IPS-NIHi11 (cell line): Measurements from ENCODE around the gene COL21A1.
"Not testable (repeated sequence)": the region's sequence is repeated elsewhere in the genome, so short reads cannot be mapped to it uniquely, and the experiment has no call there.

Experiments
- DNase-seq: peaks from one replicate; pipeline ENCODE4 v3.0.0; 2012; ENCODE audit warnings: mixed read lengths, low spot score

COL21A1 gene

GRCh38 chr6:56246881-56247653 lies at the start of gene COL21A1:
Gene COL21A1, minus strand, starts transcription at chr6:56247580. Its CDS starts 64,962 bp downstream, at chr6:56182618.
- peak; percentile 86 for DNase-seq

GRCh38 chr6:56293781-56294180 lies 46.4 kb upstream of the COL21A1 start:
- DNase-seq: no peak

- peak; percentile 61 for DNase-seq
These were observed 45.3 kb upstream of the COL21A1 start for GRCh38 chr6:56292505-56293181.

GRCh38 chr6:56291302-56291917 lies 44.0 kb upstream of the COL21A1 start:
- no peak for DNase-seq

- no peak for DNase-seq
These were observed 42.3 kb upstream of the COL21A1 start for GRCh38 chr6:56289721-56290120.

GRCh38 chr6:56288347-56288746 lies 41.0 kb upstream of the COL21A1 start:
- no peak for DNase-seq

- no peak for DNase-seq
These were observed 35.0 kb upstream of the COL21A1 start for GRCh38 chr6:56282391-56282790.

- no peak for DNase-seq
These were observed 32.7 kb upstream of the COL21A1 start for GRCh38 chr6:56280126-56280525.

GRCh38 chr6:56279331-56280080 lies 32.1 kb upstream of the COL21A1 start:
- DNase-seq: no peak

- DNase-seq: peak; percentile 15
These were observed 30.8 kb upstream of the COL21A1 start for GRCh38 chr6:56278171-56278591.

- no peak for DNase-seq
These were observed 23.5 kb upstream of the COL21A1 start for GRCh38 chr6:56270812-56271441.

GRCh38 chr6:56268266-56268665 lies 20.9 kb upstream of the COL21A1 start:
- DNase-seq: no peak

GRCh38 chr6:56266011-56266410 lies 18.6 kb upstream of the COL21A1 start:
- no peak for DNase-seq

- DNase-seq: no peak
These were observed 16.4 kb upstream of the COL21A1 start for GRCh38 chr6:56263596-56264315.

GRCh38 chr6:56260593-56260992 lies 13.2 kb upstream of the COL21A1 start:
- DNase-seq: not testable (repeated sequence)

- peak; percentile 20 for DNase-seq
These were observed 12.1 kb upstream of the COL21A1 start for GRCh38 chr6:56259234-56260077.

- no peak for DNase-seq
These were observed 8.0 kb upstream of the COL21A1 start for GRCh38 chr6:56255349-56255748.

GRCh38 chr6:56250266-56250665 lies 2.9 kb upstream of the COL21A1 start:
- DNase-seq: no peak

- DNase-seq: no peak
These were observed 308 bp upstream of the COL21A1 start for GRCh38 chr6:56247654-56248122.

- DNase-seq: peak; percentile 24
These were observed 869 bp downstream of the COL21A1 start for GRCh38 chr6:56246541-56246880.
